ENCODE results near the gene ABCF3.

Gene ABCF3

DNA sequence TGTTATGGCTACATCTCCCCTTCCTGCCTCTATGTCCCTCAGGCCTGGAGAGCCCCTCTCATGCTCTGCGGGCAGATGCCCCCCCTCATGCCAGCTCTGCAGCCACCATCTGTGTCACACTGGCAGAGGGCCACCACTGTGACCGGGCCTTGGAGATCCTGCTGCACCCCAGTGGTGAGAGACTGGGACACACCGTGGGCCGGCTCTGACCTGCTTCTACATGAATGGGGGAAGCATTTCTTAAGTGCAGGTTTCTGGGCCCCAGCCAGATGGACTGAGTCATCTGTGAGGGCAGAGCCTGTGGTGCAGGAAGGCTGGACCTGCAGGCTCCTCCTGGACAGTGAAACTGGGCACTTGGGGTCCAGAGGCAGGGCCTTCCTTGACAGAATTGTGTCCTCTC is 48.2 kb downstream of the ABCF3 start:
- DNase-seq = no peak

GRCh38 chr3:184234671-184235380 is 48.8 kb downstream of the ABCF3 start:
- no peak for DNase-seq

DNA sequence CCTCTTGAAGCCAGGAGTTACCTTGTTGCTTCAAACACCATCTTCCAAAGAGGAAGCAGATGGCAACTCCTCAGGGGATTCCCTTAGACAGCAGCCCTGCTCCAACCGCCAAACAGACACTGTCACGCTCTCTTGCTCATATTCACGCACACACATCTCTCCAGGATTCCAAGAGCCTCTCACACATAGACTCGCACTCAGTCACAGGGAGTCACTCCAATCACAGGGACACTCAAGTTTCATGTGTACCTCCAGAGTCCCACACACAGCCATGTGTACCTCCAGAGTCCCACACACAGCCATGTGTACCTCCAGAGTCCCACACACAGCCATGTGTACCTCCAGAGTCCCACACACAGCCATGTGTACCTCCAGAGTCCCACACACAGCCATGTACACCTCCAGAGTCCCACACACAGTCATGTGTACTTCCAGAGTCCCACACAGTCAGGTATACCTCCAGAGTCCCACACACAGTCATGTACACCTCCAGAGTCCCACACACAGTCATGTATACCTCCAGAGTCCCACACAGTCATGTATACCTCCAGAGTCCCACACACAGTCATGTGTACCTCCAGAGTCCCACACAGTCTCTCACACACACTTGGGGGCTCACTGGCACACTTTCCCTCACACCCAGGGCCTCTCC is 49.5 kb downstream of the ABCF3 start:
- no peak for DNase-seq

GRCh38 chr3:184236033-184236410 is 50.0 kb downstream of the ABCF3 start:
- no peak for DNase-seq

DNA sequence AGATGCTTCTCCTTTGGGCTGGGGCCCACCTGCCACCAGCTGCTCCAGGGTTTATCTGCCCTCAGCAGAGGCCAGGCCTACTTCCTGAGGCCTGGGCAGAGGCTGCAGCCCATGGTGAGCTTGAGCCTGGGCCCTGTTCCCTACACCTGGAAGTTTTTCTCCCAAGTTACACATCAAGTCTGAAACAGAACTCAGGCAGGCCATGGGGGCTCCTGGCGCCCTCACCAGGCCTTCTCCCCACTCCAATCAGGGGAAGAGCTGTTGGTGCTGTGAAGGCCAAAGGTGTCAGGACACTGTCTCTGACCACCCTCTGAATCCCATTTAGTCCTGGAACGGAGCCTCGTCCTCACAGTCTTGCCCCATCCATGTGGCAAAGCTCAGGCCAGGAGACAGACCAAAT is 50.6 kb downstream of the ABCF3 start:
- no peak for DNase-seq

DNA sequence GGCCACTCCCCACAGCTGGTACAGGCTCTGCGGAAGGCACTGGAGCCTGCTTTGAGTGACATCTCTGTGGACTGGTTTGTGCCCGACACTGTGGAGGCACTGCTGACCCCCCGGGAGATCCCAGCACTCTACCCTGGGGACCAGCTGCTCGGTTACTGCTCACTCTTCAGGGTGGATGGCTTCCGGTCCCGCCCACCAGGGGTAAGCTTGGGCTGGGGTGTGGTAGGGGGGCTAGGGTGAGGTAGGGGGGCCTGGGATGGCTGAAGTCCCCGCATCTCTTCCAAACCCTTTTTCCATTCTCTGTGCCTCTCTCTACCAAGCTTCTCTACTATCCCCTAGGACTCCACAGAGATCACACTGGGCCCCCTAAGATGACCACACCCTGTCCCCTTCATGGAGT is 51.2 kb downstream of the ABCF3 start:
- DNase-seq = no peak

- DNase-seq = no peak
These were observed 51.8 kb downstream of the ABCF3 start for GRCh38 chr3:184237807-184238206.

DNA sequence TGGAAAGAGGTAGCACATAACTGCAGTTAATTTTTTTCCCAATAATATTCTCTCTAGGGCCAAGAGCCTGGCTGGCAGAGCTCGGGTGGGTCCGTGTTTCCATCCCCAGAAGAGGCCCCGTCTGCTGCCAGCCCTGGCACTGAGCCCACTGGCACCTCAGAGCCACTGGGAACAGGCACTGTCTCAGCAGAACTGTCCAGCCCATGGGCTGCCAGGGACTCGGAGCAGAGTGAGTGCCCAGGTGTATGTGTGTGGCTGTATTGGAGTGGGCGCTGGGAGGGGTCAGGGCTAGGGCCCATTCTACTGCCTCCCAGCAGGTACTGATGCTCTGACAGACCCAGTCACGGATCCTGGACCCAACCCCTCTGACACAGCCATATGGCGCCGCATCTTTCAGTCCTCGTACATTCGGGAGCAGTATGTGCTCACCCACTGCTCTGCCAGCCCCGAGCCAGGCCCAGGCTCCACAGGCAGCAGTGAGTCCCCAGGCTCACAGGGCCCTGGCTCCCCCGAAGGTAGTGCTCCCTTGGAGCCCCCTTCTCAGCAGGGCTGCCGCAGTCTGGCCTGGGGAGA is 52.3 kb downstream of the ABCF3 start:
- DNase-seq = no peak

DNA sequence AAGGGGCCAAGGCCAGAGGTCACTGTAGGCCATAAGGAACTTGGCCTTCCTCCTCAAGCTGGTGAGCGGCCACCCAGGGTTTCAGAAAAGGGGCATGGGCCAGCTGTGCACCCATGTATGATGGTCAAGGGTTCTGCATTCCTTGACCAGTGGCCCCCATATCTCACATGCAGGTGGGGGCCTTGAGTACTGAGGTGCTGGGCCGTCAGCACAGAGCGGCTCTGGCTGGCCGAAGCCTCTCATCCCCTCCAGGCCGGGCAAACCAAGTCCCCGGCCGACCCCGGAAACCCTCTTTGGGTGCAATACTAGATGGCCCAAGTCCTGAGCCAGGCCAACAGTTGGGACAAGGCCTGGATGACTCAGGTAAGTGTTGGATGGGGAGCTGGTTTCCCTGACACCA is 53.2 kb downstream of the ABCF3 start:
- no peak for DNase-seq

DNA sequence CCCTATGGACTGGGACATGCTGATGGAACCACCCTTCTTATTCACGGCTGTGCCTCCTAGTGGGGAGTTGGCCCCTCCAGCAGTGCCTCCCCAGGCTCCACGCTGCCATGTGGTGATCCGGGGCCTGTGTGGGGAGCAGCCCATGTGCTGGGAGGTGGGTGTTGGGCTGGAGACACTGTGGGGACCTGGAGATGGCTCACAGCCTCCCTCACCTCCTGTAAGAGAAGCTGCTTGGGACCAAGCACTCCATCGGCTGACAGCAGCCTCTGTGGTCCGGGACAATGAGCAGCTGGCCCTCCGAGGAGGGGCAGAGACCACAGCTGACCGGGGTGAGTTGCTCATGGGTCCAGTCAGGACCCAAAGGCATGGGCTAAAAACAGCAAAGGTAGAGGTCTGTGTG is 53.7 kb downstream of the ABCF3 start:
- DNase-seq = no peak

DNA sequence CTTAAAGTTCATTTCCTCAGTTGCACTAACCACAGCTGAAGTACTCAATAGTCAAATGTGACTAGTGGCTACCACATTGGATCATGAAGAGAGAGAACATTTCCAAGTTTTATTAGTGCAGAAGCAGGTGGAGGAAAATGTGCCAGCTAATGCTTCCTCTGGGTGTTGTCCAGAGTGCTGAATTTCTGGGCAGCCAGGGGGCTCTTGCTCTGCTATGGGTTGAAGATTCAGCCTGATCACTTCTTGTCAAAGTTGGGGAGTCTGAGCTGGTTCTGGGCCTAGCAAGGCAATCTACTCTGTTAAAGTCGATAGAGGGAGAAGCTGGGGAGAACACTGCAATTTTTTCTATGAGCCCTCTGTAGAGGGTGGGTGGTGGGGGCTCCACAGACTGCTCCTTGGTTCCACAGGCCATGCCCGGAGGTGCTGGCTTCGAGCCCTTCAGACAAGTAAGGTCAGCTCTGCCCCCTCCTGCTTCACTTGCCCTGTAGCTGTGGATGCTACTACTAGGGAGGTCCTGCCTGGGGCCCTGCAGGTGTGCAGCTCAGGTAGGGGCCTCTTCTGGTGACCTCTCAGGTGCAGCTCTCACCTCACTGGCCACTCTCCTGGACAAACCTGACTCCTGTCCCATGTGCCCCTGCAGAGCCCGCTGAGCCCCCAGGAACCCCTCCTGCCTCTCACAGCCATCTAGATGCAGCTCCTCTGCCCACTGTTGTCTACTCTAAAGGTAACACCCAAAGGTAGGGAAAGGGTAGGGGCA is 54.6 kb downstream of the ABCF3 start:
- DNase-seq = no peak

GRCh38 chr3:184241141-184241446 is 55.1 kb downstream of the ABCF3 start:
- no peak for DNase-seq

- DNase-seq = no peak
These were observed 55.7 kb downstream of the ABCF3 start for GRCh38 chr3:184241447-184242296.

DNA sequence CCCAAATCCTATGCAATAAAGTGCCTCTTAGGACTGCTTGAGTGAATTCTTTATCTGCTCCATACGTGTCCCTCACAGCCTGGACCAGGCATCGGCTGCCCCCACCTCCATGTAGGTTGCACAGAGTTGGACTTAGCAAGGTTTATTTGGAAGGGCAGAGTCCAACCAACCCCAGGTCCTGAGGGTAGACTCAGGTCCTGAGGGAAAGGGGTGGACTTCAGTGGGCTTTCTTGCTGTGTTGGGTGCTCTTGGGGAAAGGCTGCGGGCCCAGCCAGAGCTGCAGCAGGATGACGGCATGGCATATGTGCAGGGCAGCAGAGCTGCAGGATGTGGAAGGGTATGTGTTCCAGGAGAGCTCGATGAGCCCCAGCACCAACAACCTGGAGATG is 56.3 kb downstream of the ABCF3 start:
- DNase-seq = no peak

Data from stimulated activated CD4-positive, alpha-beta T cell treated with anti-CD3 and anti-CD28 coated beads, Interleukin-1b, Interleukin-23, amount 100 ng/mL, for 48 hours (primary cell).